ENCODE data around the gene MORC2.

Gene MORC2

DNA sequence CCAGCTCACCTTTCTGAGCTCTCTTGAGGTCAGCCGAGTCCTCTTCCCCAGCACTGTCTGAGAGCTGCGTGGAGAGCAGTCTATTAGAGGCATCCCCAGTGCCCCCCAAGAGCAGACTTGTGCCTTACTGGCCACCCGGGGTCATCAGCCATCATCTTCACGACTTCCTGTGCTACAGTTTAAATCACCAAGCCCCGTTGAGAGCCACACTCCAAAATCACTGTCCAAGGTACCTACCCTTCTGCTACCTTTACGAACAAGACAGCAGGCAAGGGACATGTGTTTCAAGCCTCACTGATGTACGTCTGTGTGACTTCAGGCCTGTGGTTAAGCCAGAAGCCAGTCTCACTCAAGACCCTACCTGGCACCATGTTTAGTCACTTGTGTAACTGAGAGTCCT, 35.1 kb downstream of the MORC2 start:
- TF ChIP-seq, protein P1, sequence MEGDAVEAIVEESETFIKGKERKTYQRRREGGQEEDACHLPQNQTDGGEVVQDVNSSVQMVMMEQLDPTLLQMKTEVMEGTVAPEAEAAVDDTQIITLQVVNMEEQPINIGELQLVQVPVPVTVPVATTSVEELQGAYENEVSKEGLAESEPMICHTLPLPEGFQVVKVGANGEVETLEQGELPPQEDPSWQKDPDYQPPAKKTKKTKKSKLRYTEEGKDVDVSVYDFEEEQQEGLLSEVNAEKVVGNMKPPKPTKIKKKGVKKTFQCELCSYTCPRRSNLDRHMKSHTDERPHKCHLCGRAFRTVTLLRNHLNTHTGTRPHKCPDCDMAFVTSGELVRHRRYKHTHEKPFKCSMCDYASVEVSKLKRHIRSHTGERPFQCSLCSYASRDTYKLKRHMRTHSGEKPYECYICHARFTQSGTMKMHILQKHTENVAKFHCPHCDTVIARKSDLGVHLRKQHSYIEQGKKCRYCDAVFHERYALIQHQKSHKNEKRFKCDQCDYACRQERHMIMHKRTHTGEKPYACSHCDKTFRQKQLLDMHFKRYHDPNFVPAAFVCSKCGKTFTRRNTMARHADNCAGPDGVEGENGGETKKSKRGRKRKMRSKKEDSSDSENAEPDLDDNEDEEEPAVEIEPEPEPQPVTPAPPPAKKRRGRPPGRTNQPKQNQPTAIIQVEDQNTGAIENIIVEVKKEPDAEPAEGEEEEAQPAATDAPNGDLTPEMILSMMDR (IDR thresholded peaks at IDR 0.05; ENCODE audit: control insufficient read depth, insufficient read depth, low read depth, low read length, missing control alignments) = no peak
- DNase-seq (ENCODE audit: low read depth) = no peak
- no peak overlapping the region for H3K4me3 ChIP-seq (ENCODE audit: control insufficient read depth, low read depth, low read length)

DNA sequence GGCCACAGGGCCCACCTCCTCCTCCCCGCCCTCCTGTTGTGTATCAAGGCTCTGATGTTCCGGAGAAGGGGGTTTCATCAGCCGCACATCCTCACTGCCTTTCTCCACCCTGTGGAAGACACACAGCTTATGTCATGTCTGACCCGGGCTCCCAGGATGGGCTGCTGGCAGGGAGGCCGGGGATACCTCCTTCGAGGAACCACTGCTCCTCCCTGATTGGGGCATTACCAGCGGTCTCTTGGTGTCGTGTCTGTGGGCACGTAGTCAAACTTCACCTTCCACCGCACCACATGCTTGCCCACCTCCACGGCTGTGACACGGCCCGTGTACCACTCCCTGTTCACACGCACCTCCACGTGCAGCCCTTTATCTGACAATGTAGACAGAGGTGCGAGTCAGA, 35.9 kb downstream of the MORC2 start:
- no peak overlapping the region for H3K4me3 ChIP-seq (ENCODE audit: control insufficient read depth, low read depth, low read length)
- no peak for DNase-seq (ENCODE audit: low read depth)
- TF ChIP-seq, protein P1 (IDR thresholded peaks at IDR 0.05; ENCODE audit: control insufficient read depth, insufficient read depth, low read depth, low read length, missing control alignments) = no peak

DNA sequence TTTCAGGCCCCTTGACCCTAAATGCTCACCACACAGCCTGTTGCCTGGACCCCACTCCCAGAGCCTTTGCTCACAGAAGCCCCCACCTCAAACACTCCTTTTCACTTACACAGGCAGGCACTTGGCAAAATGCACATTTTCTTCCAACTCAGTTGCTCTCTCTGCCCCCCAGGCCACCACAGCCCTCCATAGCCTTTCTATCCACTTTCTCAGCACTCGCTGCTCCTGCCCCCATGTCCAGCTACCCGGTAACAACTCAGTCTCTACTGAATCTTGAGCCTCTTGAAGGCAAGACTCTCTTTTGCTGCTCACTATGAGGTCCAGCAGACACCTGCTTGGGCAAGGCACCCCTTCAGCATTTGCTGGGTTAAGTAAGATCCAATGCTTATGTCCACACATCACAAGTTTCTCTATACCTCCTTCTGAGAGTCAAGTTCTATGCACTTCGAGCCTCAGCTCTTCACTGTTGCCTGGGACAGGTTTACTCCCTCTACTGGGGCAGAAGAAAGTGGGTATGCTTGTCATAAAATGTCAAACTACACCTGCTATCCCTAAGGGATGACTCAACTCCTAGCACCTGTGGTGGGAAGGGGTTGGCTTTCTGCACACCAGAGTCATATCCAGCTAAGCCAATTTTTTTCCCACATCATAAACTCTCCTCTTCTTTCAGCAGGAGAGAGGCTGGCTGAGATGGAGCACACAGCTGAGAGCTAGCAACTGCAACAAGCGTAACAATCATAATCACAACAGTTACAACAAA, 36.9 kb downstream of the MORC2 start:
- no peak for DNase-seq (ENCODE audit: low read depth)
- no peak overlapping the region for H3K4me3 ChIP-seq (ENCODE audit: control insufficient read depth, low read depth, low read length)
- TF ChIP-seq, protein P1 (IDR thresholded peaks at IDR 0.05; ENCODE audit: control insufficient read depth, insufficient read depth, low read depth, low read length, missing control alignments) = no peak

DNA sequence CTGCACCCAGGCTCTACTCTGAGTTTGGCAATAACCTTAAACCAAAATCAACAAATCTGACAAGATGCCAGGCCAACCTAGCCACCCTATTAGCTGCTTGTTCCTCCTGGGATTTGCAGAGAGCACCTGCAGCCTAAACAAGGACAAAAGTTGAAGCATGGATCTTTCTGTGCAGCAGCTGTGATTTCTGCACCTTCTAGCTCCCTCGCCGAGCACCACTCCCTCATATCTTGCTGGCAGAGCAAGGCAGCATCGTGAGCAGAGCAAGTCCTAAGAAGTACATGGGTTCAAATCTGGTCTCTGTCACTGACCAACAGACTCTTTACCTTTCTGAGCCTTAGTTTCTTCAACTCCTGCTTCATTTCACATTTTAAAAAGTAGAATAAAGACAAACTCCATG, 38.3 kb downstream of the MORC2 start:
- TF ChIP-seq, protein P1 (IDR thresholded peaks at IDR 0.05; ENCODE audit: control insufficient read depth, insufficient read depth, low read depth, low read length, missing control alignments) = no peak
- no peak overlapping the region for H3K4me3 ChIP-seq (ENCODE audit: control insufficient read depth, low read depth, low read length)
- no peak for DNase-seq (ENCODE audit: low read depth)

DNA sequence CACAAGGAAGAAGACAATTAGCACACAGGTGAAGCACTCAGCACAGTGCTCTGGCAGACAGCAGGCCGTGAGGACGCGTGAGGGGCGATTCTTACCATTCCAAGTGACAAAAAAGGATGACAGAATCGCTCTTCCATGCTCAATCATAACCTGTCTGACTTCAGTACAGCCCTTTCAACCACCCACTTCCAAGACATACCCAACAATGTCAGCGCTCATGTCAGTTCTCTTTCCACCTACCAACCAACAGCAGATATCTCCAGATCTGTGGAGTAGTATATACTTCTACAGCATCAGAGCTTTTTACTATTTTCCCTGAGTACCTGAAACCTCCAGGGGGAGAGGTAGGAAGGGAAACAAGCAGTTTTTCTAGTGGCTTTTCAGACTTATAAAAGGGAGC, 40.2 kb downstream of the MORC2 start:
- no peak for DNase-seq (ENCODE audit: low read depth)
- TF ChIP-seq, protein P1 (IDR thresholded peaks at IDR 0.05; ENCODE audit: control insufficient read depth, insufficient read depth, low read depth, low read length, missing control alignments) = no peak
- H3K4me3 ChIP-seq (ENCODE audit: control insufficient read depth, low read depth, low read length) = no peak overlapping the region

DNA sequence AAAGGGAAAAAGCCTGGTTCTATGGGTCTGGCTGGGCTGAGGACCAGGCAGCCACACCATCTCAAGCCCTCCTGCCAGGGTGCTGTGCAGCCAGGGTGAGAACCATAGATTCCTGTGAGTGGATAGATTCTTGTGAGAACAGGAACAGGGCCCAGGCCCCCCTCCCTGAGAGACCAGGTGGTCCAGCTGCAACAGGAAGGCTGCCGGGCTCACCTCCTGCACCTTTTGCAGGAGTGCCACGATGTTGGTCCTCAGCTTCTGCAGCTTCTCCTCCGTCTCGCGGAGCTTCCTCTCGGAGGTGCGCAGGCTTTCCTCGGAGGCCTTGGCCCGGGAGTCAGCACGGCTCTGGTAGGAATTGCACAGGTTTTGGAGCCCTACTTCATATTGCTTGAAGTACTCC, 40.8 kb downstream of the MORC2 start:
- TF ChIP-seq, protein P1 (IDR thresholded peaks at IDR 0.05; ENCODE audit: control insufficient read depth, insufficient read depth, low read depth, low read length, missing control alignments) = no peak
- DNase-seq (ENCODE audit: low read depth) = no peak

More for the DNA sequence above, 40.8 kb downstream of the MORC2 start:
- H3K4me3 ChIP-seq (ENCODE audit: control insufficient read depth, low read depth, low read length) = no peak overlapping the region
